Breast epithelium (tissue), 3 donors: ENCODE data around the gene TUBA1C.
"Not testable (repeated sequence)": the region's sequence is repeated elsewhere in the genome, so short reads cannot be mapped to it uniquely, and the experiment has no call there.

ENCODE experiments used
- CTCF ChIP-seq, 3 donors: fragments of 450-650 bp; IDR thresholded peaks; one replicate each; pipeline ENCODE4 v1.5.1; 2016 to 2017; ENCODE audit warnings: antibody characterized with exemption in 3 of 3, mild to moderate bottlenecking in 3 of 3, moderate library complexity in 3 of 3
- POLR2A ChIP-seq: fragments of 450-650 bp; IDR thresholded peaks from one replicate; pipeline ENCODE4 v1.6.1; 2016; ENCODE audit warnings: antibody characterized with exemption, mild to moderate bottlenecking, moderate library complexity
- POLR2AphosphoS5 ChIP-seq, 3 donors: sonication (generic); formaldehyde crosslinking; IDR thresholded peaks; one replicate each; pipeline ENCODE4 v1.6.1; 2017; ENCODE audit warnings: antibody characterized with exemption in 3 of 3

GRCh38 chr12:49320411-49321103, 55.7 kb downstream of the TUBA1C start:
- not testable (repeated sequence) for TF ChIP-seq POLR2A; CTCF (IDR thresholded peaks at IDR 0.05); POLR2AphosphoS5 (IDR thresholded peaks at IDR 0.05)
